Measurements from ENCODE around the gene MPST.

Gene MPST

GRCh38 chr22:37054056-37054395 lies 34.5 kb downstream of the MPST start:
- no peak for DNase-seq (ENCODE audit: low read depth, low spot score)
- Histone ChIP-seq H3K27me3 (ENCODE audit: control insufficient read depth, insufficient read depth, low read length) (no peaks in the 10 kb centered on the region), H3K4me1 (ENCODE audit: control insufficient read depth, insufficient read depth, low read length) (0 out of 2 replicates have a peak, but pooled peaks cover 2% of the 10 kb centered on the region), H3K4me3 (ENCODE audit: low read length) (no peak overlapping the region), H3K27ac (ENCODE audit: low read length) (no peak overlapping the region), H3K9me3 (ENCODE audit: control insufficient read depth, insufficient read depth, low read length) (no peaks in the 10 kb centered on the region), H3K36me3 (ENCODE audit: control insufficient read depth, insufficient read depth, low read length) (no peaks in the 10 kb centered on the region; the same call in 1 of the 2 replicates)
- WGBS (ENCODE audit: insufficient coverage, insufficient read length): no CpG with 5 or more reads among the region's 8 CpGs

- Histone ChIP-seq H3K9me3 (ENCODE audit: control insufficient read depth, insufficient read depth, low read length) (no peaks in the 10 kb centered on the region), H3K36me3 (ENCODE audit: control insufficient read depth, insufficient read depth, low read length) (no peaks in the 10 kb centered on the region; the same call in 1 of the 2 replicates), H3K4me1 (ENCODE audit: control insufficient read depth, insufficient read depth, low read length) (0 out of 2 replicates have a peak, but pooled peaks cover 2% of the 10 kb centered on the region), H3K27ac (ENCODE audit: low read length) (no peak overlapping the region), H3K27me3 (ENCODE audit: control insufficient read depth, insufficient read depth, low read length) (no peaks in the 10 kb centered on the region), H3K4me3 (ENCODE audit: low read length) (no peak overlapping the region)
- WGBS (ENCODE audit: insufficient coverage, insufficient read length): no CpG with 5 or more reads among the region's 20 CpGs
- no peak for DNase-seq (ENCODE audit: low read depth, low spot score)
These were observed 35.2 kb downstream of the MPST start for GRCh38 chr22:37054600-37055365.

- peaks cover 3% of the 10 kb centered on the region; the same call in 1 of the 2 replicates for H3K4me1 ChIP-seq (ENCODE audit: control insufficient read depth, insufficient read depth, low read length)
- no peak overlapping the region for H3K4me3 ChIP-seq (ENCODE audit: low read length)
- no peak overlapping the region for H3K27ac ChIP-seq (ENCODE audit: low read length)
- WGBS (ENCODE audit: insufficient coverage, insufficient read length): no CpG with 5 or more reads among the region's 13 CpGs
- H3K27me3 ChIP-seq (ENCODE audit: control insufficient read depth, insufficient read depth, low read length): no peaks in the 10 kb centered on the region
- no peaks in the 10 kb centered on the region for H3K9me3 ChIP-seq (ENCODE audit: control insufficient read depth, insufficient read depth, low read length)
- no peaks in the 10 kb centered on the region; the same call in 1 of the 2 replicates for H3K36me3 ChIP-seq (ENCODE audit: control insufficient read depth, insufficient read depth, low read length)
- no peak for DNase-seq (ENCODE audit: low read depth, low spot score)
These were observed 36.7 kb downstream of the MPST start for GRCh38 chr22:37056246-37056645.

- DNase-seq (ENCODE audit: low read depth, low spot score): no peak
- H3K27ac ChIP-seq (ENCODE audit: low read length): no peak overlapping the region
- no peaks in the 10 kb centered on the region for H3K9me3 ChIP-seq (ENCODE audit: control insufficient read depth, insufficient read depth, low read length)
- no CpG with 5 or more reads among the region's 9 CpGs for WGBS (ENCODE audit: insufficient coverage, insufficient read length)
- H3K4me1 ChIP-seq (ENCODE audit: control insufficient read depth, insufficient read depth, low read length): peaks cover 5% of the 10 kb centered on the region; the same call in 1 of the 2 replicates
- no peaks in the 10 kb centered on the region for H3K27me3 ChIP-seq (ENCODE audit: control insufficient read depth, insufficient read depth, low read length)
- H3K36me3 ChIP-seq (ENCODE audit: control insufficient read depth, insufficient read depth, low read length): no peaks in the 10 kb centered on the region; the same call in 1 of the 2 replicates
- no peak overlapping the region for H3K4me3 ChIP-seq (ENCODE audit: low read length)
These were observed 37.7 kb downstream of the MPST start for GRCh38 chr22:37057226-37057625.

- DNase-seq (ENCODE audit: low read depth, low spot score): no peak
- WGBS (ENCODE audit: insufficient coverage, insufficient read length): no CpG with 5 or more reads among the region's 12 CpGs
- Histone ChIP-seq H3K27me3 (ENCODE audit: control insufficient read depth, insufficient read depth, low read length) (no peaks in the 10 kb centered on the region), H3K4me3 (ENCODE audit: low read length) (no peak overlapping the region), H3K36me3 (ENCODE audit: control insufficient read depth, insufficient read depth, low read length) (no peaks in the 10 kb centered on the region; the same call in 1 of the 2 replicates), H3K27ac (ENCODE audit: low read length) (no peak overlapping the region), H3K4me1 (ENCODE audit: control insufficient read depth, insufficient read depth, low read length) (peaks cover 7% of the 10 kb centered on the region), H3K9me3 (ENCODE audit: control insufficient read depth, insufficient read depth, low read length) (no peaks in the 10 kb centered on the region)
These were observed 38.4 kb downstream of the MPST start for GRCh38 chr22:37057796-37058510.

GRCh38 chr22:37058917-37059701 lies 39.6 kb downstream of the MPST start:
- WGBS (ENCODE audit: insufficient coverage, insufficient read length): no CpG with 5 or more reads among the region's 28 CpGs

GRCh38 chr22:37059876-37060449 lies 40.4 kb downstream of the MPST start:
- Histone ChIP-seq H3K4me3 (ENCODE audit: low read length) (no peak overlapping the region), H3K36me3 (ENCODE audit: control insufficient read depth, insufficient read depth, low read length) (no peaks in the 10 kb centered on the region; the same call in 1 of the 2 replicates)

More at GRCh38 chr22:37058917-37059701, 39.6 kb downstream of the MPST start:
- DNase-seq (ENCODE audit: low read depth, low spot score): no peak
- Histone ChIP-seq H3K4me3 (ENCODE audit: low read length) (no peak overlapping the region), H3K36me3 (ENCODE audit: control insufficient read depth, insufficient read depth, low read length) (no peaks in the 10 kb centered on the region; the same call in 1 of the 2 replicates), H3K27me3 (ENCODE audit: control insufficient read depth, insufficient read depth, low read length) (no peaks in the 10 kb centered on the region), H3K4me1 (ENCODE audit: control insufficient read depth, insufficient read depth, low read length) (peaks cover 7% of the 10 kb centered on the region), H3K9me3 (ENCODE audit: control insufficient read depth, insufficient read depth, low read length) (no peaks in the 10 kb centered on the region), H3K27ac (ENCODE audit: low read length) (no peak overlapping the region)

GRCh38 chr22:37060801-37061610 lies 41.5 kb downstream of the MPST start:
- Histone ChIP-seq H3K36me3 (ENCODE audit: control insufficient read depth, insufficient read depth, low read length) (no peaks in the 10 kb centered on the region; the same call in 1 of the 2 replicates), H3K4me3 (ENCODE audit: low read length) (no peak overlapping the region), H3K27ac (ENCODE audit: low read length) (no peak overlapping the region), H3K27me3 (ENCODE audit: control insufficient read depth, insufficient read depth, low read length) (no peaks in the 10 kb centered on the region), H3K4me1 (ENCODE audit: control insufficient read depth, insufficient read depth, low read length) (peaks cover 7% of the 10 kb centered on the region), H3K9me3 (ENCODE audit: control insufficient read depth, insufficient read depth, low read length) (no peaks in the 10 kb centered on the region)
- no peak for DNase-seq (ENCODE audit: low read depth, low spot score)
- WGBS (ENCODE audit: insufficient coverage, insufficient read length): no CpG with 5 or more reads among the region's 28 CpGs

More at GRCh38 chr22:37059876-37060449, 40.4 kb downstream of the MPST start:
- no peak for DNase-seq (ENCODE audit: low read depth, low spot score)
- no CpG with 5 or more reads among the region's 9 CpGs for WGBS (ENCODE audit: insufficient coverage, insufficient read length)
- Histone ChIP-seq H3K27me3 (ENCODE audit: control insufficient read depth, insufficient read depth, low read length) (no peaks in the 10 kb centered on the region), H3K27ac (ENCODE audit: low read length) (no peak overlapping the region), H3K9me3 (ENCODE audit: control insufficient read depth, insufficient read depth, low read length) (no peaks in the 10 kb centered on the region), H3K4me1 (ENCODE audit: control insufficient read depth, insufficient read depth, low read length) (peaks cover 7% of the 10 kb centered on the region)

GRCh38 chr22:37061611-37062375 lies 42.3 kb downstream of the MPST start:
- H3K36me3 ChIP-seq (ENCODE audit: control insufficient read depth, insufficient read depth, low read length): no peaks in the 10 kb centered on the region; the same call in 1 of the 2 replicates
- WGBS (ENCODE audit: insufficient coverage, insufficient read length): no CpG with 5 or more reads among the region's 10 CpGs
- no peaks in the 10 kb centered on the region for H3K27me3 ChIP-seq (ENCODE audit: control insufficient read depth, insufficient read depth, low read length)
- H3K27ac ChIP-seq (ENCODE audit: low read length): no peak overlapping the region
- DNase-seq (ENCODE audit: low read depth, low spot score): no peak
- H3K9me3 ChIP-seq (ENCODE audit: control insufficient read depth, insufficient read depth, low read length): no peaks in the 10 kb centered on the region
- peaks cover 7% of the 10 kb centered on the region for H3K4me1 ChIP-seq (ENCODE audit: control insufficient read depth, insufficient read depth, low read length)
- no peak overlapping the region for H3K4me3 ChIP-seq (ENCODE audit: low read length)
